RWPE1 (cell line): ENCODE results near the gene LRMDA.

Experiments used
- CTCF ChIA-PET: fragments of 350-600 bp; sonication (Branson Sonifier 250); formaldehyde crosslinking; extraction: SDS; loops from one replicate; lab custom pipeline; 2021; lab: Yijun Ruan, JAX
- POLR2A ChIA-PET: fragments of 400-600 bp; formaldehyde crosslinking; extraction: SDS; loops from one replicate; lab custom pipeline; 2020; ENCODE audit warnings: antibody characterized with exemption; ENCODE audit not compliant: low non-redundant PET; lab: Yijun Ruan, JAX
- DNase-seq: peaks from one replicate; pipeline ENCODE4 v3.0.0; 2012; ENCODE audit warnings: low spot score
- H3K27ac ChIP-seq: fragments of 450-650 bp; 2 replicates; pipeline ENCODE4 v1.5.1; 2017
- CTCF ChIP-seq: fragments of 450-650 bp; conservative IDR thresholded peaks from 2 replicates; pipeline ENCODE4 v1.5.1; 2017; ENCODE audit warnings: low read depth, mild to moderate bottlenecking

LRMDA gene

GRCh38 chr10:76125900-76126299 is 694.5 kb downstream of the LRMDA start:
- CTCF ChIA-PET = interaction anchor here (0.6 kb wide), 1 partner anchor 146 kb away, joined by 7 read pairs; no protein-coding TSS in a partner anchor
- POLR2A ChIA-PET = no interaction called here
- no peak for DNase-seq
- no peak for TF ChIP-seq CTCF
- H3K27ac ChIP-seq = no peak overlapping the region

GRCh38 chr10:76126607-76127527 is 695.4 kb downstream of the LRMDA start:
- no peak overlapping the region for H3K27ac ChIP-seq
- TF ChIP-seq CTCF = no peak
- no peak for DNase-seq
- CTCF ChIA-PET = no interaction called here
- POLR2A ChIA-PET = interaction anchor here (0.7 kb wide), 1 partner anchor 135 kb away, joined by 6 read pairs; no protein-coding TSS in a partner anchor

GRCh38 chr10:76127984-76128589 is 696.7 kb downstream of the LRMDA start:
- no peak for TF ChIP-seq CTCF
- H3K27ac ChIP-seq = no peak overlapping the region
- ChIA-PET CTCF (no interaction called here), POLR2A (interaction anchor here (0.7 kb wide), 1 partner anchor 133 kb away, joined by 6 read pairs; no protein-coding TSS in a partner anchor)
- no peak for DNase-seq

GRCh38 chr10:76129213-76129612 is 697.8 kb downstream of the LRMDA start:
- no peak for DNase-seq
- no peak for TF ChIP-seq CTCF
- POLR2A ChIA-PET = no interaction called here
- CTCF ChIA-PET = no interaction called here
- H3K27ac ChIP-seq = no peak overlapping the region

GRCh38 chr10:76130892-76131291 is 699.5 kb downstream of the LRMDA start:
- DNase-seq = no peak
- ChIA-PET POLR2A (no interaction called here), CTCF (no interaction called here)
- no peak overlapping the region for H3K27ac ChIP-seq
- no peak for TF ChIP-seq CTCF

GRCh38 chr10:76133597-76134255 is 702.3 kb downstream of the LRMDA start:
- ChIA-PET POLR2A (no interaction called here), CTCF (no interaction called here)
- no peak for DNase-seq
- TF ChIP-seq CTCF = no peak
- H3K27ac ChIP-seq = no peak overlapping the region
